K562 (cell line): ENCODE data around the gene PPRC1. TPM values are rescaled to one million over a fixed set of nuclear protein-coding genes. Genes with fewer than 3 reads are reported as not detected.

ENCODE experiments used
- ARHGAP35 ChIP-seq: fragments of 450-650 bp; IDR thresholded peaks from 2 replicates; pipeline ENCODE4 v1.6.1; 2018; ENCODE audit not compliant: partially characterized antibody
- ATF3 ChIP-seq, 2 experiments: fragments of 450-650 bp in 1 of 2; sonication (generic) in 1 of 2; formaldehyde crosslinking in 1 of 2; IDR thresholded peaks in 1 of 2; conservative IDR thresholded peaks in 1 of 2; 2 replicates each; pipeline versions ENCODE4 v1.6.1 to v1.8.1; 2016 to 2023; ENCODE audit warnings: mild to moderate bottlenecking in 2 of 2, moderate library complexity in 2 of 2, inconsistent platforms in 1 of 2, missing genetic modification reagents in 1 of 2
- CBX3 ChIP-seq, 2 experiments: IDR thresholded peaks; 1 replicate in 1 of 2; 2 replicates in 1 of 2; pipeline ENCODE4 v1.6.1; 2012; ENCODE audit warnings: inconsistent platforms in 2 of 2, low read length in 2 of 2, borderline replicate concordance in 1 of 2, control low read depth in 1 of 2
- CBX8 ChIP-seq: fragments of 200-600 bp; sonication (generic); IDR thresholded peaks from 2 replicates; pipeline ENCODE4 v1.6.1; 2012; ENCODE audit warnings: borderline replicate concordance, mixed run types, low read depth, mild to moderate bottlenecking, moderate library complexity, mixed read lengths, low read length, control low read depth, inconsistent platforms; ENCODE audit not compliant: poor library complexity, severe bottlenecking; ENCODE audit errors: extremely low read depth
- CREBBP ChIP-seq: IDR thresholded peaks from one replicate; pipeline ENCODE4 v1.6.1; 2012; ENCODE audit warnings: low read depth, mild to moderate bottlenecking, control low read depth, inconsistent platforms, low read length
- CTBP1 ChIP-seq: fragments of 450-650 bp; IDR thresholded peaks from 2 replicates; pipeline ENCODE4 v1.6.1; 2016; ENCODE audit warnings: borderline replicate concordance
- DACH1 ChIP-seq: fragments of 450-650 bp; IDR thresholded peaks from 2 replicates; pipeline ENCODE4 v1.6.1; 2018; ENCODE audit not compliant: partially characterized antibody
- DLX4 ChIP-seq: fragments of 250-450 bp; sonication (Bioruptor Pico); IDR thresholded peaks from 2 replicates; pipeline ENCODE4 v1.6.1; 2021; ENCODE audit warnings: mild to moderate bottlenecking
- FOSL1 ChIP-seq: fragments of 200-800 bp; sonication (Bioruptor generic); conservative IDR thresholded peaks from 2 replicates; pipeline ENCODE4 v1.6.1; 2016; ENCODE audit warnings: missing genetic modification characterization, missing compliant biosample characterization
- GATAD2B ChIP-seq: fragments of 450-650 bp; IDR thresholded peaks from 2 replicates; pipeline ENCODE4 v1.6.1; 2017; ENCODE audit warnings: mild to moderate bottlenecking, borderline replicate concordance
- HDGF ChIP-seq: fragments of 450-650 bp; IDR thresholded peaks from 2 replicates; pipeline ENCODE4 v1.6.1; 2016
- KAT8 ChIP-seq: fragments of 450-650 bp; IDR thresholded peaks from 2 replicates; pipeline ENCODE4 v1.6.1; 2016; ENCODE audit warnings: low read depth, mild to moderate bottlenecking
- KLF16 ChIP-seq: IDR thresholded peaks from 2 replicates; pipeline ENCODE4 v1.6.1; 2016; ENCODE audit warnings: antibody characterized with exemption
- MCM5 ChIP-seq: fragments of 450-650 bp; IDR thresholded peaks from 2 replicates; pipeline ENCODE4 v1.6.1; 2016; ENCODE audit warnings: low read depth
- NCOA1 ChIP-seq: fragments of 450-650 bp; IDR thresholded peaks from 2 replicates; pipeline ENCODE4 v1.6.1; 2016; ENCODE audit warnings: low read depth
- POLR2H ChIP-seq: IDR thresholded peaks from 2 replicates; pipeline ENCODE4 v1.6.1; 2016; ENCODE audit warnings: missing genetic modification characterization, low read depth, mild to moderate bottlenecking, control low read depth, missing compliant biosample characterization, moderate library complexity
- POU5F1 ChIP-seq: fragments of 150-350 bp; IDR thresholded peaks from 2 replicates; pipeline ENCODE4 v1.6.1; 2014; ENCODE audit warnings: borderline replicate concordance, low read length, low read depth, mild to moderate bottlenecking; ENCODE audit not compliant: partially characterized antibody
- STAG1 ChIP-seq: sonication (generic); formaldehyde crosslinking; IDR thresholded peaks from 2 replicates; pipeline ENCODE4 v1.5.0; 2020; ENCODE audit warnings: missing genetic modification reagents, borderline replicate concordance
- STAT5A ChIP-seq: IDR thresholded peaks from 2 replicates; pipeline ENCODE4 v1.6.1; 2012; ENCODE audit warnings: low read length, inconsistent platforms, borderline replicate concordance
- ZNF239 ChIP-seq: fragments of 250-450 bp; sonication (Bioruptor Pico); IDR thresholded peaks from 2 replicates; pipeline ENCODE4 v1.4.0; 2020; ENCODE audit warnings: mild to moderate bottlenecking
- ZNF830 ChIP-seq: fragments of 250-450 bp; sonication (Bioruptor Pico); IDR thresholded peaks from 2 replicates; pipeline ENCODE4 v1.5.0; 2021; ENCODE audit warnings: mild to moderate bottlenecking
- polyA plus RNA-seq, 8 experiments: library from polyadenylated mRNA; depleted of rRNA in 4 of 8; stranded (reverse) in 5 of 8; unstranded in 3 of 8; fragments of >200 nt; fragmentation: Nextera tagmentation in 2 of 8; fragmentation: Illumina TruSeq in 1 of 8; extraction: Ambion mirVana in 2 of 8; extraction: Trizol in 1 of 8; gene quantifications; 2 replicates each; pipeline versions ENCODE4 v1.2.1 to v1.2.3, GENCODE V29; 2011 to 2014; ENCODE audit warnings: inconsistent platforms in 1 of 8, missing spikeins in 1 of 8
- total RNA-seq, 7 experiments: library from RNA; depleted of rRNA in 6 of 7; stranded (reverse); fragments of >200 nt in 6 of 7; fragmentation: Illumina TruSeq in 2 of 7; extraction: Trizol in 2 of 7; gene quantifications; 2 replicates each; pipeline versions ENCODE4 v1.2.1 to v1.2.3, GENCODE V29; 2011 to 2021; ENCODE audit warnings: low replicate concordance in 1 of 7
- TF ChIP-seq, protein P1 (sequence below): IDR thresholded peaks from 2 replicates; pipeline ENCODE4 v1.6.1; 2016; ENCODE audit warnings: missing genetic modification characterization, missing compliant biosample characterization
- TF ChIP-seq, protein P2 (sequence below), 2 experiments: fragments of 450-650 bp; IDR thresholded peaks; 2 replicates each; pipeline ENCODE4 v1.6.1; 2016
- TF ChIP-seq, protein P3 (sequence below): fragments of 450-650 bp; formaldehyde crosslinking; IDR thresholded peaks from 2 replicates; pipeline ENCODE4 v1.4.0; 2022; ENCODE audit warnings: missing genetic modification characterization

The PPRC1 gene
- total and polyA plus RNA-seq, 9 of the 15 experiments (the other 6 are each of a cell fraction or from before 2014, with no cell fraction given) = 8.5 to 47.1 (median 16.2) TPM

- TF ChIP-seq, protein P1, sequence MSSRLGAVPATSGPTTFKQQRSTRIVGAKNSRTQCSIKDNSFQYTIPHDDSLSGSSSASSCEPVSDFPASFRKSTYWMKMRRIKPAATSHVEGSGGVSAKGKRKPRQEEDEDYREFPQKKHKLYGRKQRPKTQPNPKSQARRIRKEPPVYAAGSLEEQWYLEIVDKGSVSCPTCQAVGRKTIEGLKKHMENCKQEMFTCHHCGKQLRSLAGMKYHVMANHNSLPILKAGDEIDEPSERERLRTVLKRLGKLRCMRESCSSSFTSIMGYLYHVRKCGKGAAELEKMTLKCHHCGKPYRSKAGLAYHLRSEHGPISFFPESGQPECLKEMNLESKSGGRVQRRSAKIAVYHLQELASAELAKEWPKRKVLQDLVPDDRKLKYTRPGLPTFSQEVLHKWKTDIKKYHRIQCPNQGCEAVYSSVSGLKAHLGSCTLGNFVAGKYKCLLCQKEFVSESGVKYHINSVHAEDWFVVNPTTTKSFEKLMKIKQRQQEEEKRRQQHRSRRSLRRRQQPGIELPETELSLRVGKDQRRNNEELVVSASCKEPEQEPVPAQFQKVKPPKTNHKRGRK (tag) = no peak
- TF ChIP-seq CTBP1 (peak; percentile 71), STAG1 (CRISPR knock-in tag) (no peak), DLX4 (no peak), CREBBP (no peak), KAT8 (no peak), KLF16 (peak; percentile 87), DACH1 (peak; percentile 58), CBX3 (IDR thresholded peaks at IDR 0.05; ENCODE audit: borderline replicate concordance in 1 of 2, low read length in 2 of 2) (peak in 1 of 2 experiments; percentile 57; a peak in 1 of 3 replicates), POU5F1 (no peak), MCM5 (no peak), POLR2H (tag) (no peak), ZNF830 (CRISPR knock-in tag) (no peak), ARHGAP35 (no peak), ATF3 (IDR thresholded peaks at IDR 0.05) (no peak), ATF3 (CRISPR knock-in tag; conservative IDR thresholded peaks at IDR 0.05) (no peak), NCOA1 (peak; percentile 85; the same call in 1 of the 2 replicates), ZNF239 (CRISPR knock-in tag) (no peak), STAT5A (peak; percentile 67; the same call in 1 of the 2 replicates), GATAD2B (peak; percentile 64), FOSL1 (no peak), HDGF (no peak), CBX8 (no peak)
- TF ChIP-seq, protein P2, sequence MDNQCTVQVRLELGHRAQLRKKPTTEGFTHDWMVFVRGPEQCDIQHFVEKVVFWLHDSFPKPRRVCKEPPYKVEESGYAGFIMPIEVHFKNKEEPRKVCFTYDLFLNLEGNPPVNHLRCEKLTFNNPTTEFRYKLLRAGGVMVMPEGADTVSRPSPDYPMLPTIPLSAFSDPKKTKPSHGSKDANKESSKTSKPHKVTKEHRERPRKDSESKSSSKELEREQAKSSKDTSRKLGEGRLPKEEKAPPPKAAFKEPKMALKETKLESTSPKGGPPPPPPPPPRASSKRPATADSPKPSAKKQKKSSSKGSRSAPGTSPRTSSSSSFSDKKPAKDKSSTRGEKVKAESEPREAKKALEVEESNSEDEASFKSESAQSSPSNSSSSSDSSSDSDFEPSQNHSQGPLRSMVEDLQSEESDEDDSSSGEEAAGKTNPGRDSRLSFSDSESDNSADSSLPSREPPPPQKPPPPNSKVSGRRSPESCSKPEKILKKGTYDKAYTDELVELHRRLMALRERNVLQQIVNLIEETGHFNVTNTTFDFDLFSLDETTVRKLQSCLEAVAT (IDR thresholded peaks at IDR 0.05) = no peak
- TF ChIP-seq, protein P3, sequence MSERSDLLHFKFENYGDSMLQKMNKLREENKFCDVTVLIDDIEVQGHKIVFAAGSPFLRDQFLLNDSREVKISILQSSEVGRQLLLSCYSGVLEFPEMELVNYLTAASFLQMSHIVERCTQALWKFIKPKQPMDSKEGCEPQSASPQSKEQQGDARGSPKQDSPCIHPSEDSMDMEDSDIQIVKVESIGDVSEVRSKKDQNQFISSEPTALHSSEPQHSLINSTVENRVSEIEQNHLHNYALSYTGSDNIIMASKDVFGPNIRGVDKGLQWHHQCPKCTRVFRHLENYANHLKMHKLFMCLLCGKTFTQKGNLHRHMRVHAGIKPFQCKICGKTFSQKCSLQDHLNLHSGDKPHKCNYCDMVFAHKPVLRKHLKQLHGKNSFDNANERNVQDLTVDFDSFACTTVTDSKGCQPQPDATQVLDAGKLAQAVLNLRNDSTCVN (CRISPR knock-in tag) = no peak
Measured at GRCh38 chr10:102112210-102112817, 20.5 kb upstream of the PPRC1 start (continued).
